SW480 (cell line): ENCODE results near the gene PAWR.

ENCODE experiments used
- DNase-seq: peaks from one replicate; pipeline ENCODE4 v3.0.0-alpha.2; 2016; ENCODE audit warnings: low spot score

PAWR gene

GRCh38 chr12:79690638-79691510, at the start of gene PAWR:
Gene PAWR, minus strand, starts transcription at chr12:79690964. Its CDS starts 720 bp downstream, at chr12:79690244.
- peak; percentile 89 for DNase-seq

- peak; percentile 73 for DNase-seq
These were observed 47.3 kb upstream of the PAWR start for GRCh38 chr12:79737875-79738718.

GRCh38 chr12:79732638-79733037, 41.9 kb upstream of the PAWR start:
- DNase-seq: no peak

GRCh38 chr12:79725987-79726386, 35.2 kb upstream of the PAWR start:
- DNase-seq: no peak

GRCh38 chr12:79717006-79717405, 26.2 kb upstream of the PAWR start:
- DNase-seq: no peak

GRCh38 chr12:79715308-79715707, 24.5 kb upstream of the PAWR start:
- DNase-seq: no peak

- no peak for DNase-seq
These were observed 20.1 kb upstream of the PAWR start for GRCh38 chr12:79710707-79711483.

GRCh38 chr12:79707830-79708229, 17.1 kb upstream of the PAWR start:
- no peak for DNase-seq

GRCh38 chr12:79706676-79707075, 15.9 kb upstream of the PAWR start:
- no peak for DNase-seq

GRCh38 chr12:79706156-79706555, 15.4 kb upstream of the PAWR start:
- no peak for DNase-seq

- no peak for DNase-seq
These were observed 8.2 kb upstream of the PAWR start for GRCh38 chr12:79698966-79699365.

GRCh38 chr12:79696416-79696815, 5.7 kb upstream of the PAWR start:
- DNase-seq: no peak

- no peak for DNase-seq
These were observed 2.3 kb upstream of the PAWR start for GRCh38 chr12:79692860-79693577.

GRCh38 chr12:79691511-79692248, 916 bp upstream of the PAWR start:
- DNase-seq: peak; percentile 76

- peak; percentile 53 for DNase-seq
These were observed 574 bp downstream of the PAWR start for GRCh38 chr12:79690142-79690637.

GRCh38 chr12:79689477-79690141, 1.2 kb downstream of the PAWR start:
- peak; percentile 58 for DNase-seq

- DNase-seq: no peak
These were observed 1.7 kb downstream of the PAWR start for GRCh38 chr12:79689061-79689476.

- no peak for DNase-seq
These were observed 2.2 kb downstream of the PAWR start for GRCh38 chr12:79688376-79689060.

- DNase-seq: peak; percentile 14
These were observed 3.0 kb downstream of the PAWR start for GRCh38 chr12:79687711-79688260.
